Choroid plexus epithelial cell (primary cell): Measurements from ENCODE around the gene FHOD3.
"Not testable (repeated sequence)": the region's sequence is repeated elsewhere in the genome, so short reads cannot be mapped to it uniquely, and the experiment has no call there.

Source experiments
- DNase-seq: peaks from one replicate; pipeline ENCODE4 v3.0.0-alpha.2; 2010; ENCODE audit warnings: low read depth
- H3K4me3 ChIP-seq: 2 replicates; pipeline ENCODE4 v1.5.1; 2011; ENCODE audit warnings: low read depth, mild to moderate bottlenecking, control low read depth, low read length, moderate library complexity
- CTCF ChIP-seq: conservative IDR thresholded peaks from 2 replicates; pipeline ENCODE4 v1.5.1; 2011; ENCODE audit warnings: low read depth, mild to moderate bottlenecking, control low read depth, inconsistent platforms, low read length, moderate library complexity

FHOD3 gene

GRCh38 chr18:36354989-36355388, 57.5 kb downstream of the FHOD3 start:
- no peak for TF ChIP-seq CTCF
- DNase-seq: no peak
- H3K4me3 ChIP-seq: no peak overlapping the region

GRCh38 chr18:36355511-36355910, 58.0 kb downstream of the FHOD3 start:
- no peak overlapping the region for H3K4me3 ChIP-seq

GRCh38 chr18:36356741-36357140, 59.2 kb downstream of the FHOD3 start:
- DNase-seq, H3K4me3 ChIP-seq: not testable (repeated sequence)

More at GRCh38 chr18:36355511-36355910, 58.0 kb downstream of the FHOD3 start:
- DNase-seq: no peak
- no peak for TF ChIP-seq CTCF

- TF ChIP-seq CTCF: no peak
- no peak for DNase-seq
- H3K4me3 ChIP-seq: no peak overlapping the region
Observed at GRCh38 chr18:36358141-36358540, 60.6 kb downstream of the FHOD3 start.

GRCh38 chr18:36360256-36360909, 62.9 kb downstream of the FHOD3 start:
- no peak for DNase-seq
- no peak for TF ChIP-seq CTCF
- H3K4me3 ChIP-seq: no peak overlapping the region

- no peak for DNase-seq
- H3K4me3 ChIP-seq: no peak overlapping the region
- no peak for TF ChIP-seq CTCF
Observed at GRCh38 chr18:36364911-36365624, 67.6 kb downstream of the FHOD3 start.

GRCh38 chr18:36365836-36366775, 68.6 kb downstream of the FHOD3 start:
- TF ChIP-seq CTCF: no peak
- DNase-seq: no peak
- H3K4me3 ChIP-seq: no peak overlapping the region
